SK-MEL-5 (cell line): ENCODE measurements around the gene SMARCAD1. TPM values are rescaled to one million over a fixed set of nuclear protein-coding genes. Genes with fewer than 3 reads are reported as not detected.

Experiments
- DNase-seq: peaks from one replicate; pipeline ENCODE4 v3.0.0-alpha.2; 2016; ENCODE audit warnings: low read depth, low spot score
- in situ Hi-C: cut with HindIII; loops from 2 replicates; pipeline ENCODE4 v1.10.0; 2016; ENCODE audit warnings: low sequenced_read_pairs, high pct_unique_total_duplicates, low pct_unique_long_range_greater_than_20kb
- total RNA-seq: library from RNA; depleted of rRNA; stranded (reverse); fragments of >200 nt; shearing (Covaris generic); gene quantifications from 2 replicates; pipeline ENCODE4 v1.2.3, GENCODE V29; 2014

SMARCAD1 gene
- total RNA-seq, 1 experiment from 2014 or later: 40.7 TPM

DNA sequence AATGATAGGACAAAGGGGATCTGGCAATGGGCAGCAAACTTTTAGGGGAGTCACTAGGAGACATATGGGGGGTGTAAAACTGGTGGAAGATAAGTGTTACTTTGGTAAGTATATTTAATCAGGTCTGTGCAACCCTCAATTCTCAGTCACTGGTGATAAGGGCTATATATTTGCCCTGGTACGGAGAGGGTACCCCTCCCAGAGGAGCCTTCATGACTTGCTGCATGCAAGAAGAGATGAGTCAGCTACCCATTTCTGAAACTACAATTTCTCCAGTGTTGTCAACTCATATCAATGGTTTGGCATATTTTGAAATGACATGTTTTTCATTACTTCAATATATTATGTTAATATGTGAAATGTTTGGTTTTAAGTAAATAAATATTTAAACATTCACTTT is 14.3 kb downstream of the SMARCAD1 start:
- in situ Hi-C loops: no loop called here
- no peak for DNase-seq

DNA sequence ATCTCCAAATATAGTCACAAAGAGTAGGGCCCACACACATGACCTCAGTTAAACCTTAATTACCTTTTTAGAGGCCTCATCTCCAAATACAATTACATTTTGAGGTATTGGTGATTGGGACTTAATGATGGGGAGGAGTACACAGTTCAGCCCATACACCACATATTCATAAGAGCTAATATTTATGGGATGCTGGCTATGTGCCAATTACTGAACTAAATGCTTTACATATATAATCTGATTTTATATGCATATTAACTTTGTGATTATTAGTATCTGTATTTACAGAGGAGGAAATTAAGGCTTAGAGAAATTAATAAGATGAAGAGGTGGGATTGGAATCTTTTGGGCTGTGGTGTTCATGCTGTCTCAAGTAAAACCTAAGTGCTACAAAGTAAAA is 17.8 kb downstream of the SMARCAD1 start:
- no peak for DNase-seq
- in situ Hi-C loops: no loop called here

DNA sequence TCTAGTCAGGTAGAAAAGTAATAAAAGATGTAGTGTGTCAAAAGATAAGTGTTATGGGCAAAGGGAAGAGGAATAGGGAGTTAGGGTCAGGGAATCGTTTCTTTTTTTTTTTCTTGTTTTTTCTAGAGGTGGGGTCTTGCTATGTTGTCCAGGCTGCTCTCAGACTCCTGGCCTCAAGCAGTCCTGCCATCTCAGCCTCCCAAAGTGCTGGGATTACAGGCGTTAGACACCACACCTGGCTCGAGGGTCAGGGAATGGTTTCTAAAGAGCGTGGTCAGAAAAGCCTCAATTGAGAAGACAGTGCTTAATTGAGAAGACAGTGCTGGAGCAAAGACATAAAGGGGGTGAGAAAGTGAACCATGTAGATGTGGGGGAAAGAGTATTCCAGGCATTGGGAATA is 19.1 kb downstream of the SMARCAD1 start:
- in situ Hi-C loops: no loop called here
- DNase-seq: no peak

DNA sequence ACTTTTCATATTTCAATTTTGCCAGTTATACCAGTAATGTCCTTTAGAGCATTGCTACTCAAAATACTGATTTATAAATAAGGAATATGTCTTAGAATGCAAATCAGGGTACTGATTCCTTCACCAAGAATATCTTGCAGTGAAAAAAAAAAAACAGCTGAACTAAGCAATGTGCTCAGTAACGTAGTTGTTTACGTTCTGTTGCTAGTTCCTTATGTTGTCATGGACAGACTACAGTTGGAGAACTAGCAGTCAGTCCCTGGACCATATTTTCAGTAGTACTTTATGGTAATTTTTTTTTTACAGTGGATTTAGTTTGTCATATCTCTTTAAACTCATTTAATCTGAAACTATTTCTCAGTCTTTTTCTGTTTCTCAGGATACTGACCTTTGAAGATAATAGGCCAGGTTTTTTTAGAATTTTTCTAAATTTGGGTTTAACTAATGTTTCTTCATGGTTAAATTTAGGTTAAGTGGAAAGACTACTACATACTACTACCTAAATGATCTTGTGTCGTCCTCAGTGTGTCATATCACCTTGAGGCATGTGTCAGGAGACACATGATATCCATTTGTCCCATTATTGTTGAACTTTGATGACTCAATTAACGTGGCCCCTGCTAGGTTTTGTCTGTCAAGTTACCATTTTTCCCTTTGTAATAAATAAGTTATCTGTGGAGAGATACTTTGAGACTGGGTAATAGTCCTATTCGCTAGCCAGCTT is 21.0 kb downstream of the SMARCAD1 start:
- in situ Hi-C loops: no loop called here
- DNase-seq: no peak

DNA sequence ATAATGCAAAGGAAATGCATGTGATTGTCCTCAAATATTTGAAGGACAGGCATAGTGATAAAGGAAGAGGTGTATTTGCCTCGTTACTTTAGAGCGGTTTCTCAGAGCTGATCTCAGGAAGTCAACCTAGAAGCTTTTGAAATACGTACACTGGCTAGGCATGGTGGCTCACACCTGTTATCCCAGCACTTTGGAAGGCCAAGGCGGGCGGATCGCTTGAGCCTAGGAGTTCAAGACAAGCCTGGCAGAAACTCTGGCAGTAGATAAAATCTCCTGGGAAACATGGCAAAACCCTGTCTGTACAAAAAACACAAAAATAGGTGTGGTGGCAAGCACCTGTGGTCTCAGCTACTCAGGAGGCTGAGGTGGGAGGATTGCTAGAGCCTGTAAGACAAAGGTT is 24.9 kb downstream of the SMARCAD1 start:
- in situ Hi-C loops: no loop called here

DNA sequence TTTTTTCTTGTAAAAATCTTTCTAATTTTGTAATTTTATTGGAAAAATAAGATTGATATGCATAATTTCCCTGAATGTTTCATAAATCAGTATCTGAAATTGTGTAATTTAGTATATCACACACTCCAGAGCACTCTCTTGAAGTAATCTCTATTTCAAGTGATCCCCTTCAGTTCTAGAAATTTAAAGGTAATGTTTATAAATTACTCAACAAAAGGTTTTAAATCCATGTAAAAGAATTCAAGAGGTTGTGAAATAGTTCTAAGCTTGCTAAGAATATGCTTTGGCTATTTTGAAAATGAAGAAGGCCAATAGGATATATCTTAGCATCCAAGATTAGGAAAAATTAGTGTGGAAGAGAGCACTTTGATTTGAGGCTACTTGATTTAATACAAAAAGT is 28.2 kb downstream of the SMARCAD1 start:
- DNase-seq: no peak
- in situ Hi-C loops: no loop called here

More for the DNA sequence above, 24.9 kb downstream of the SMARCAD1 start:
- DNase-seq: no peak

DNA sequence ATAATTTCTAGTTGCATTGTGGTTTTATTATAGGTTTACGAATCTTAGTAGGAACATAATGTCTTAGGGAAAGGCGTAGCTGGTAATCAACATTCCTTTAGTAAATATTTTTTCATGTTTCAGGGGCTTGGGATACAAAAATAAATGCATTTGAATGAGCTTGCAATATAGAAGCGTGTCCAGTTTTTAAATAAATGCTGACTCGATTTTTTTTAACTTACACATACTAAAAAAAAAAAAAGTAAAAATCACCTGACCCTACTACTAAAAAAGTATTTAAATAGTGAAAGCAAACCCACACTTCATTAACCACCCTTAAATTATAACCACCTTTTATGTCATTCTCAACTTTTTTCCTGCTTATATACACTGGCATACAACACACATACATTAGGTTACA is 29.6 kb downstream of the SMARCAD1 start:
- in situ Hi-C loops: no loop called here
- no peak for DNase-seq

DNA sequence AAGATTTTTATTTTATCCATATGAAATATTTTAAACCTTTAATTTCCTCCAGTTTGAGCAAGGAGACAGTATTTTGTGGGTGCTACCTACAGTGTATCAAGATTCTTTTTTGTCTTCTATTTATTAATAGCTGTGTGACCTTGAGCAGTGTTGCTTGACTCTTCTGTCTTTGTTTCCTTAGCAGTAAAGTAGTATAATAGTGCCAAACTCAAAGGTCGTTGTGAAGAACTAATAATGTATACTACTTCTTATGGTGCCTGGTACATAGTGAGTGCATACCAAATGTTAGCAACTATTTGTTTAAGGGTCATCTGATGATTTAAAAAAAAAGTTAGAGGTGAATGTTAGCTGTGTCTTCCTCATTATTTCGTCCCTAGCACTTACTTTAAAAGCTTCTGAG is 30.5 kb downstream of the SMARCAD1 start:
- DNase-seq: no peak
- in situ Hi-C loops: no loop called here

DNA sequence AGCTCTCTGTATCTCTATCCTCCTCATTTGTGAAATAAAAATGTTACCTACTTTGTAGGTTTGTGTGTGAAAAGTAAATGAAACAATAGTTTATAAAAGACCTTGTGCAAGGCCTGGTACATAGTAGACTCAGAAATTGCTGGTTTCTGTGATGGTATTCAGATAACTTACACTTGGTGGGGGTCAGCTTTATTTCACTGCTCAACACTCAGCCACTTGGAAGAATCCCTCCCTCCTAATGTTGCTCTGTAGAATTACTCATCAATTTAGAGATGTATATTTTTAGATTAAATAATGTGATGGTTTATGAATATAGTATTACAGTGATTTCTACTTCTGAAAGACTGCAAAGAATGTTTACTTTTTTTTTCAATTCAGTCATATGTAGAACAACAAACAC is 32.7 kb downstream of the SMARCAD1 start:
- in situ Hi-C loops: no loop called here
- no peak for DNase-seq

DNA sequence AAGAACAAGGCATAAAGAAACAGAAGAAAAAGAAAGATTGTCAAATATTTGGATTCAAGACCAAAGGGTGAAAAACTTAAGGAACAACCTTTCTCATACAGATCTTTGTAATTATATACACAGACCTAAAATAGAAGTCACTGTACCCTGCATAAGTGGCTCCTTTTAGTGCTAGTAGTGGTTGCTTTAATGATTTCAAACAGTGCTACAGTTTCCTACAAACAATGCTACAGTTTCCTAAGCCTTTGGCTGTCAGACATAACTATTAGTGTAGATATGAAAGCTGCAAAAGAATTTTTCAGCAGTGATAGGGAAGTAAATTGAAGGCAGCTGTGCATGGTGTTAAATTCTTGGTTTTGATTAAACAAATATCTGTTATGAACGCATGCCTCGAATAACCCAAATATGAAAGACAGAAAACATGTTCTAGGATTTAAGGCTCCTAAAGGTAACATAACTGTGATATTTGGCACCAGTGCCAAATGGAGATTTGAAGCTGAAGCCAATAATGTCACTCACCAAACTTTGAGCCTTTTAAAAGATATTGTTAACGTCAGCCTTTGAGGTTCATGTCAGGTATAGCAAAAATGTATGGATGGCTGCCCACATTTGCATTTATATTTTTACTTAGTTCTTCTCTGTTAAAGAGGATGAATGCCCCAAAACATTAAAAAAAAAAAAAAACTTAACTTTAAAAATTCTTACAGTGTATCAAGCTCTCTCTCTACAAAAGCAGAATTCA is 36.6 kb downstream of the SMARCAD1 start:
- in situ Hi-C loops: no loop called here
- DNase-seq: no peak

DNA sequence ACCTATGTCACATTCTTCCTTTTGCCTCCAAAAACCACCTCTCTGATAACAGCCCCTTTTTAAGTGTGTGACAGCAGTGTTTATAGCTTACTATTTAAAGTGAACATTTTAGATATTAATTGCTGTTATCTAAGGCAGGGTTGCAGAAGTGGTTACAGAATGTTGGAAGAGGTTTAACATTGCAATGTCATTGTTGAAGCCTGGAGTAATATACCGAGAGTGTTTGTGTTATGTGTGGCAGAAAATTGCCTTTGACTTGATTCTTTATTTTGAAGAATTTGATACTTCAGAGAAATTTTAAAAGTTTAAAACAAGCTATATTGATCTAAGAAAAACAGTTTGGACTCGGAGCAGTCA is 37.1 kb downstream of the SMARCAD1 start:
- in situ Hi-C loops: no loop called here
- DNase-seq: no peak

DNA sequence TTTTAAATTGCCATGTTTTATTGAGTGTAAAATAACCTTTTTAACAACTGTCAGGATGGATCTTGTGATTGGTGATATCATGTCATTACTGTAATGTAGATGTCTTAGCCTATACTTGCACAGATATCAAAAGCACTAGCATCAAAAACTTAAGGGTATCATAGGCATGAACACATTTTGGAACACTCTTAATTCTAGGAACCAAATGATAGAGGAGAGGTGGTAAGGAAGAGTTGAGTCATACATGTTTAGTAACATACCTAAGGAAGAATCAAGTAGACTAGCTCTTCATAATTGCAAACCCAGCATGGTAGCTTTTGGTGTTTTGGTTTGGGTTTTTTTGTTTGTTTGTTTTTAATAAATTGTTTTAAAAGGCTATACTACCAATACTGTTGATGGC is 43.4 kb downstream of the SMARCAD1 start:
- DNase-seq: no peak
- in situ Hi-C loops: no loop called here

DNA sequence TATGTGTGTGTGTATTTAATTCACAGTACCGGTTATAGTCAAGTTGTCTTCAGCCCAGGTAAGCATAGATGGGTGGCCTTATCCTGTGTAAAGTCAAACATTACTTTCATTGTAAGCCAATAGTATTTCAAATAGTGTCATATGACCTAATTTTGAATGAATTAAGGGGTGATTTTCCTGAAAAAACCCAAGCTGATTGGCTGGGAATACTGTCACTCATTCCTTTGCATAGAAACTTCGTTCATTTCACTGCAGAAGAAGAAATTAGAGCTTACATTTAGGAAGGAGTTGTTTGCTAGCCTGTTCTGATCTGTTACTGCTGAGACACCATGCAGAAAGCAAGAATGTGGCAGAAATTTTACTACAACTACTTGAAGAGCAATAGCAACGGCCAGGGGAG is 45.4 kb downstream of the SMARCAD1 start:
- in situ Hi-C loops: no loop called here
- peak; percentile 8 for DNase-seq

DNA sequence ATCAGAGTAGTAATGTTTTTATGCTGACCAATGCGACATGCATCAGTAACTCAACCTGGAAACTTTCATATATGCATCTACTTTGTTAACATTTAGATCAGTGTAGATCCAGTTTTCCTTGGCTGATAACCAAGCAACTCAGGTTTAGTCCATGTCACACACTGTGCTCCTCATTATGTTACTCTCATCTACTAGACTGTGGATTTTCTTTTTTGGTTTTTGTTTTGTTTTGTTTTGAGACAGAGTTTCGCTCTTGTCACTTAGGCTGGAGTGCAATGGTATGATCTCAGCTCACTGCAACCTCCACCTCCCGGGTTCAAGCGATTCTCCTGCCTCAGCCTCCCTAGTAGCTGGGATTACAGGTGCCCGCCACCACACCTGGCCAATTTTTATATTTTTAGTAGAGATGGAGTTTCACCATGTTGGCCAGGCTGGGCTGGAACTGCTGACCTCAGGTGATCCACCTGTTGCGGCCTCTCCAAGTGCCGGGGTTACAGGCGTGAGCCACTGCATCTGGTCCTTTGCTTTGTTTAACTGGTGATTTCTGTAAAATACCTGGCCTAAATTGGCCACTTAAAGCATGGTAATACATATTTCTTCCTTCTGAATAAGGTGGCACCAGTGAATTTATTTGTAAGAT is 48.6 kb downstream of the SMARCAD1 start:
- in situ Hi-C loops: no loop called here
- no peak for DNase-seq

DNA sequence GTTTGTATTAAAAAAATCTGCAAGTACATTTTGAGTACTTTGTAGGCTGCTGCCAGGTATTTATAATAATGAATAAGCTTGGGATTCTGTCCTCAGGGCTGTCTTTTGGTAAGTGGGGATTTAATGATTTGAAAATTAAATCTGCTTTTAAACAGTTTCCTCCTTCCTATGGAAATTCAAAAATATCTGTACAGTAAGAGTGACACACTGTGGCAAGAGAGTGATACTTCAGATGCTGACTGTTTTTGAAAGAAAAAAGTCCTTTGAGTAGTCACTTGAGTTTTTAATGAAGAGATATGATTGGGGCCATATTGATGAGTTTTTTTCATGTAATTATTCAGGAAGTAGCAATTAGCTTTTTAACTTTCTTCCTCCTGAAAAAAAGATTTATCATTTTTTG is 49.2 kb downstream of the SMARCAD1 start:
- in situ Hi-C loops: no loop called here
- peak; percentile 27 for DNase-seq

DNA sequence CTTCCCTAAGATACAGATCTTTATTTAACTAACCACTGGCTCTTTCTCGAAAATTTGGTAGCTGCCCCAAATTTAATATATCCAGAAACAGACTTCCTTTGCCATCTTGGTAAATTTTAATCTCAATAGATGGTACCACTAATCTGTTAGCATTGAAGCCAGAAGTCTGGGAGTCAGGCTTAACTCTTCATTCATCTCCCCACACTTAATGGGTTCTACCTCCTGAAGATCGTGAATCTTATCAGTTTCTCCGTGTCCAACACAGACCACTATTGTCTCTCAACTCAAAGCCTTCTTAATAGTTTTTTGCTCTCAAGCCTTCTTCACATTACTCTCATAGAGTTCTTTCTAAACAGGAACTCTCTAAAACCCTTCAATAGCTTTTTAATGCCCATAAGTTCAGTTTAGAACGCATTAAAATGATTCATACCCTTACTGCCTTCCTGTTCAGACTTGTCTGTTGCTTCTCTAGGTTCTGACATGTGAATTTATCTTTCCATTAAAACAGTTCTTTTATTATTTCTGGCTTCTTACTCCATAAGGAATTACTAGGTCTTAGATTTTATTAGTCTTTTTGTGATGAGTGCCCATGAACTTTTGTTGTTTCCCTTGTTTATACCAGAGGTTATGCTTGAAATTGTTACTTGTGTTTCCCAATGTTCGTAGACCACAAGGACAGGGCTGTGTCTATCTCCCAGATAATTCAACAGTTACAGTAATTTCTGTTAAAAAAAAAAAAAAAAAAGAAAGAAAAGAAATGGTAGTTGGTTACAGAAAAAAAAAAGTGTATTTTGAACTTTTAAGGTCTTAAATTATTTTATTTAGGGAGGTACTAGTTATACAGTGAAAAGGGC is 54.7 kb downstream of the SMARCAD1 start:
- peak; percentile 55 for DNase-seq
- in situ Hi-C loops: no loop called here

DNA sequence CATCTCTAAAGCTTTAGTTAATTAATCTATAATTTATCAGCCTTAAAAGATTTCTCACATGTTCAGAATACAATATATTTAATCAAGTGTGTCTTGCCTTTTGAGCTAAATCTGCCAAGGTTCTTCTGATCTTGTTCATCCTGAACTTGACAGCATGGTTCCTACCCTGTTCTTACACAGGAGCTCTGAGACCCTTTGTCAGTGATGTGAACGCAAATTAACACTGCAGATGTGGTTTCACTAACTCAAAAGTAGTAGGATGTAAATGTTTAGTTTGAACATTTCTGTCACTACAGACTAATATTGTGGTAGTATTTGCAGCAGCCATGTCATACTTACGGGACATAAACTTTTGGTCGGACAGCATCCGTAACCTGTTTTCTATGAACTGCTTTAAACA is 59.4 kb downstream of the SMARCAD1 start:
- in situ Hi-C loops: no loop called here
- DNase-seq: no peak

DNA sequence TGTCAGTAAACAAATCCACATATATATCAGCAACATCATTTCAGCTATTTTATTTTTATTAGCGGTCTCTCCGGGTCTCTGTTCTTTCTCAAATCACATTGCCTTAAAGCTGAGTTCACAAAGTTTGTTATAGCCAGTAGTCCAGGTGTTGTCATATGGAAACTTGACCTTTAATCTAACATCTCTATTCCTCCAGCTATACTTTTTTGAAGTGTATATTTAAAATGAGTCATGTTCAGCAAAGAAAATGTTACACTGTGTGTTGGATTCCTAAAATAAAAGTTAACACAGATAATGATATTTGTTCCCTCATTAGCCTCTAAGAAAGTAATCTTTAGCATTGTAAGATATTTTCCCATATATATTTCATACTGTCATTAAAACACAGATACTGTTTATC is 63.6 kb downstream of the SMARCAD1 start:
- DNase-seq: no peak
- in situ Hi-C loops: no loop called here
